ENCODE data around the gene EEF1AKMT1. TPM values are rescaled to one million over a fixed set of nuclear protein-coding genes. Genes with fewer than 3 reads are reported as not detected.

Gene EEF1AKMT1
- total RNA-seq, 1 experiment from 2014 or later = 9.8 TPM

DNA sequence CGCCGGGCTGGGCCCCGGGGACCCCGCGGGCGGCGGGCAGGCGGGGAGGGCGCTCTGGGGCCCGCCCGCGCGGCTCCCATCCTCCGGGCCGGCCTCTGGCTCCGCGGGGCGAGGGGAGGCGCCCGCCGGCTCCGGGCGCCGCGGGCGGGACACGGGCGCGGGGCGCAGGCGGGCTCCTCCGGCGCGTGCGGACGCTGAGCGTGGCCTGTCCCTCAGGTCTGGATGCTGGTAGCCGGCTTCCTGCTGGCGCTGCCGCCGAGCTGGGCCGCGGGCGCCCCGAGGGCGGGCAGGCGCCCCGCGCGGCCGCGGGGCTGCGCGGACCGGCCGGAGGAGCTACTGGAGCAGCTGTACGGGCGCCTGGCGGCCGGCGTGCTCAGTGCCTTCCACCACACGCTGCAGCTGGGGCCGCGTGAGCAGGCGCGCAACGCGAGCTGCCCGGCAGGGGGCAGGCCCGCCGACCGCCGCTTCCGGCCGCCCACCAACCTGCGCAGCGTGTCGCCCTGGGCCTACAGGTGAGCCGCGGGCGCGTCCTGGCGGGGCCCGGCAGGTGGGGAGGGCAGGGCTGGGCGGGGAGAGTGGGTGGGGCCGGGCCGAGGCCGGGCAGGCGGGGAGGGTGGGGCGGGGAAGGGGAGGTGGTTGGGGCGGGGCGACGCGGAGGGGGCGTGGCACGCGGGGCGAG, 69.8 kb downstream of the EEF1AKMT1 start:
- H3K36me3 ChIP-seq (ENCODE audit: control insufficient read depth in 1 of 2, insufficient read depth in 2 of 2, low read length in 2 of 2) = no peaks in the 10 kb centered on the region

More for the DNA sequence above, 69.8 kb downstream of the EEF1AKMT1 start:
- Histone ChIP-seq H3K9ac (ENCODE audit: low read length) (no peak overlapping the region), H3K27me3 (ENCODE audit: insufficient read depth, low read length) (no peaks in the 10 kb centered on the region), H4K20me1 (ENCODE audit: insufficient read depth) (no peaks in the 10 kb centered on the region), H3K4me1 (ENCODE audit: control insufficient read depth in 1 of 2, insufficient read depth in 2 of 2, low read length in 2 of 2) (peaks cover 3 to 19% of the 10 kb centered on the region in 2 experiments; a peak in 3 of 4 replicates), H3K27ac (ENCODE audit: low read depth, low read length) (peak overlapping the region; percentile 66; the same call in 1 of the 2 replicates), H3K4me2 (ENCODE audit: low read length) (peak overlapping the region; percentile 38; the same call in 1 of the 2 replicates), H3K4me3 (replicated peaks in 1 of 2; ENCODE audit: low read depth in 1 of 2, low read length in 2 of 2) (peak overlapping the region in 1 of 2 experiments; percentile 20; a peak in 3 of 4 replicates), H3K9me2 (ENCODE audit: insufficient read depth) (no peaks in the 10 kb centered on the region), H3K79me2 (ENCODE audit: insufficient read depth, low read length) (no peaks in the 10 kb centered on the region), H3K9me3 (ENCODE audit: control insufficient read depth in 1 of 2, insufficient read depth in 1 of 2, low read depth in 1 of 2, low read length in 2 of 2) (no peaks in the 10 kb centered on the region), H2AFZ (ENCODE audit: low read depth, low read length, poor library complexity, severe bottlenecking) (no peak overlapping the region)
- ChIA-PET CTCF (interaction anchor here (0.7 to 1.0 kb wide), 3 partner anchors 12 to 213 kb away, joined by 3 to 5 read pairs (median 4); no protein-coding TSS in a partner anchor), POLR2A (interaction anchor here (0.9 kb wide), 1 partner anchor 18 kb away, joined by 3 read pairs; no protein-coding TSS in a partner anchor), RAD21 (ENCODE audit: low non-redundant PET in 1 of 2, low total read pairs in 2 of 2, uncharacterized antibody in 2 of 2, unreplicated experiment in 2 of 2) (no interaction called here)
- BruUV-seq (replicated peaks) = no TSS peak
- peak; percentile 94 for ATAC-seq
- intact Hi-C loops (cut with micrococcal nuclease) = loop anchor here (10.0 kb wide), 1 partner anchor 509 kb away; the partner anchor contains the start of gene GJB2
- TF ChIP-seq SP1 (IDR thresholded peaks at IDR 0.05; ENCODE audit: low read depth) (peak; percentile 25; the same call in 1 of the 2 replicates), TCF7L2 (IDR thresholded peaks at IDR 0.05; ENCODE audit: borderline replicate concordance, extremely low read depth, insufficient read depth, insufficient read length) (peak; percentile 49), CEBPB (IDR thresholded peaks at IDR 0.05; ENCODE audit: low read depth) (no peak), EGR1 (IDR thresholded peaks at IDR 0.05; ENCODE audit: low read depth) (peak; percentile 34; the same call in 1 of the 2 replicates), CBX3 (IDR thresholded peaks at IDR 0.05; ENCODE audit: low read depth) (0 out of 2 replicates have a peak, but pooled peaks have one; percentile 13), POLR2A (IDR thresholded peaks at IDR 0.05; ENCODE audit: borderline replicate concordance, extremely low read depth, insufficient read depth, insufficient read length) (no peak), POLR2AphosphoS5 (IDR thresholded peaks at IDR 0.05; ENCODE audit: low read depth, low read length) (peak; percentile 67), ELF1 (IDR thresholded peaks at IDR 0.05; ENCODE audit: borderline replicate concordance, low read depth) (no peak), MAX (IDR thresholded peaks at IDR 0.05) (peak; percentile 72), ZFX (IDR thresholded peaks at IDR 0.05) (peak; percentile 60; the same call in 1 of the 2 replicates), REST (IDR thresholded peaks at IDR 0.05; ENCODE audit: low read depth) (no peak), RAD21 (IDR thresholded peaks at IDR 0.05; ENCODE audit: low read depth) (0 out of 2 replicates have a peak, but pooled peaks have one; percentile 5), YY1 (IDR thresholded peaks at IDR 0.05; ENCODE audit: extremely low read depth, insufficient replicate concordance, low read depth, low read length) (peak; percentile 9)
- TF ChIP-seq, protein P1, sequence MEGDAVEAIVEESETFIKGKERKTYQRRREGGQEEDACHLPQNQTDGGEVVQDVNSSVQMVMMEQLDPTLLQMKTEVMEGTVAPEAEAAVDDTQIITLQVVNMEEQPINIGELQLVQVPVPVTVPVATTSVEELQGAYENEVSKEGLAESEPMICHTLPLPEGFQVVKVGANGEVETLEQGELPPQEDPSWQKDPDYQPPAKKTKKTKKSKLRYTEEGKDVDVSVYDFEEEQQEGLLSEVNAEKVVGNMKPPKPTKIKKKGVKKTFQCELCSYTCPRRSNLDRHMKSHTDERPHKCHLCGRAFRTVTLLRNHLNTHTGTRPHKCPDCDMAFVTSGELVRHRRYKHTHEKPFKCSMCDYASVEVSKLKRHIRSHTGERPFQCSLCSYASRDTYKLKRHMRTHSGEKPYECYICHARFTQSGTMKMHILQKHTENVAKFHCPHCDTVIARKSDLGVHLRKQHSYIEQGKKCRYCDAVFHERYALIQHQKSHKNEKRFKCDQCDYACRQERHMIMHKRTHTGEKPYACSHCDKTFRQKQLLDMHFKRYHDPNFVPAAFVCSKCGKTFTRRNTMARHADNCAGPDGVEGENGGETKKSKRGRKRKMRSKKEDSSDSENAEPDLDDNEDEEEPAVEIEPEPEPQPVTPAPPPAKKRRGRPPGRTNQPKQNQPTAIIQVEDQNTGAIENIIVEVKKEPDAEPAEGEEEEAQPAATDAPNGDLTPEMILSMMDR (IDR thresholded peaks at IDR 0.05 in 2 of 3, conservative IDR thresholded peaks at IDR 0.05 in 1 of 3; ENCODE audit: borderline replicate concordance in 1 of 3, insufficient read depth in 1 of 3, low read depth in 2 of 3, low read length in 2 of 3) = peak in 2 of 3 experiments; percentile 36 to 49; a peak in 4 of 6 replicates
- DNase-seq (ENCODE audit: low read depth, low spot score) = peak; percentile 66
